A549 treated with Mapracorat at 1 μM for 4 hours (cell line): ENCODE results near the gene XPOT. TPM values are rescaled to one million over a fixed set of nuclear protein-coding genes. Genes with fewer than 3 reads are reported as not detected.

Source experiments
- total RNA-seq: library from RNA; stranded (reverse); fragments of 200-300 nt; extraction: Qiagen RNA extraction; gene quantifications from 5 replicates; pipeline ENCODE4 v1.2.3, GENCODE V29; 2022

Gene XPOT
- 37.7 to 49.7 TPM (median 45.2 TPM) in 5 replicates for total RNA-seq

DNA sequence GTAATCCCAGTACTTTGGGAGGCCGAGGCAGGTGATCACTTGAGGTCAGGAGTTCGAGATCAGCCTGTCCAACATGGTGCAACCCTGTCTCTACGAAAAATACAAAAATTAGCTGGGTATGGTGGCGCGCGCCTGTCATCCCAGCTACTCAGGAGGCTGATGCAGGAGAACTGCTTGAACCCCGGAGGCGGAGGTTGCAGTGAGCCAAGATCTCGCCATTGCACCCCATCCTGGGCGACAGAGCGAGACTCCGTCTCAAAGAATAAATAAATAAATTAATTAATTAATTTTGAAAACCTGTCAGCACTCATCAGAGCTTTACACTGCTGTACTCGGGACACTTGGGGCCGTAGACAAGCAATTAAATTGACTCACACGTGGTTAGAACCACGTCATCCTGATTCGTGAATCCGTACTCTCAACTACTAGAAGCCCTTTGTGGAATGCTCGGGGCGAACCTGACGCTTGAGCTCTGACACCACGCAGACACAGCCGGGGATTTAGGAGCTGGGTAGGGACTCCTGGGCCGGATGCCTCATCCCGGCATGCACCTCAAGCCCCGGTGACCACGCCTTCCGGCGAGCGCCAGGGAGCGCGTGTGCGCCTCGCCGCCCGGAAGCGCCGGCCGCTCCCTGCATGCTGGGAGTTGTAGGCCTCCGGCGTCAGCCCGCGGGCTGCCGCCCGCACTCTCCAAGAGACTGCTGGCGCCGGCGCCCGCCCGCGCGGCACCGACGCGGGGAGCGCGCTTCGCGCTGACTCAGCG, at the start of gene XPOT:
Gene XPOT, plus strand, starts transcription at position 686 of the 763 bp plus-strand sequence. CDS start 5,644 bp downstream, outside the sequence.

GRCh38 chr12:64390275-64390851, 13.8 kb upstream of the XPOT start, which contains the start of gene C12orf56:
Gene C12orf56, minus strand, starts transcription at chr12:64390758. Its CDS starts 193 bp downstream, at chr12:64390565.

DNA sequence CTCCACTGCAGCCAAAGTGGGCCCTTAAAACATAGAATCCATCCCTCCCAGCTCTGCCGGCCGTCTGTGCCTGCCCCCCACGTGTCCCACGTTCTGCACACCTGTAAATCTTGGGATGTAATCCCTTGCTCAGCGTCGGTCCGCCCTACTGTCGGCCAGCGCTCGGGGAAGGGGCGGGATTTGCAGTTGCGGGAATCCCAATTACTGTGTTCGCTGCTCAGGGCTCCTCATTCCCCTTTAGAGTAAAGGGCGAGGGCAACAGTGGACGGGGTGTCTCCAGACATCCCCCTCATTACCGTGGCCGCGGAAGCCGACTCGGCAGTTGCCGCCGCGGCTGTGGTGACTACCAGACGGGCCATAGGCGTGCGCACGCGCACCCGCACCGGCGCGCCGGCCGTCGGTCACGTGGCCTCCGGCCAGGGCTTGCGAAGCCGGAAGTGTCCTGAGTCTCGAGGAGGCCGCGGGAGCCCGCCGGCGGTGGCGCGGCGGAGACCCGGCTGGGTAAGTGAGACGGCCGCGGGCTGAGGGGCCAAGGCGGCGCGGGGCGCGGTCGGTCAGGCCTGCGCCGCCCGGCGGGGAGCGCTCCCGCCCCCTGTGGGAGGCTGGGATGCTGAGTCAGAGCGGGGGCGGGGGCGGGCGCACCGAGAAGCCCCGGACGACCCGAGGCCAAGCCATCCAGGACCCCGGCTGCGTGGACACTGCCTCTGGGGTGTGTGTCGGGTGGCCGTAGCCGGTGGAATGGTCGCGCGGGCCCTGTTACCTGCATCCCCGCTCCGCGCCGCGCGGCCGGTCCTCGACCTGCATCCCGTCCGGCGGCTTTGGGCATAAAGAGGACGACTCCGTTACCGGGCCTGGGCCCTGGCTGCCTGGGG, 47.7 kb downstream of the XPOT start, which contains the start of gene TBK1:
Gene TBK1, plus strand, starts transcription at position 434 of the 872 bp plus-strand sequence. CDS start 3,751 bp downstream, outside the sequence.

Other genes starting within 250 kb of the XPOT start
- gene KICS2, start 182.1 kb upstream of the XPOT start, total RNA-seq, result 6.6 to 8.7 TPM (median 7.7 TPM) in 5 replicates
- 0.12 TPM in 1 of 5 replicates, not detected in the others for gene C12orf56, start 13.6 kb upstream of the XPOT start, total RNA-seq
- gene TBK1, start 47.7 kb downstream of the XPOT start, total RNA-seq, result 20.4 to 24.8 TPM (median 23.5 TPM) in 5 replicates
- 20.9 to 29.3 TPM (median 22.9 TPM) in 5 replicates for gene RASSF3, start 206.1 kb downstream of the XPOT start, total RNA-seq